ENCODE measurements around the gene SMAP1. TPM values are rescaled to one million over a fixed set of nuclear protein-coding genes. Genes with fewer than 3 reads are reported as not detected.
"Not testable (repeated sequence)": the region's sequence is repeated elsewhere in the genome, so short reads cannot be mapped to it uniquely, and the experiment has no call there.

The SMAP1 gene
- total RNA-seq, 4 donors from 2014 or later, result 31.7 to 44.6 (median 33.6) TPM

DNA sequence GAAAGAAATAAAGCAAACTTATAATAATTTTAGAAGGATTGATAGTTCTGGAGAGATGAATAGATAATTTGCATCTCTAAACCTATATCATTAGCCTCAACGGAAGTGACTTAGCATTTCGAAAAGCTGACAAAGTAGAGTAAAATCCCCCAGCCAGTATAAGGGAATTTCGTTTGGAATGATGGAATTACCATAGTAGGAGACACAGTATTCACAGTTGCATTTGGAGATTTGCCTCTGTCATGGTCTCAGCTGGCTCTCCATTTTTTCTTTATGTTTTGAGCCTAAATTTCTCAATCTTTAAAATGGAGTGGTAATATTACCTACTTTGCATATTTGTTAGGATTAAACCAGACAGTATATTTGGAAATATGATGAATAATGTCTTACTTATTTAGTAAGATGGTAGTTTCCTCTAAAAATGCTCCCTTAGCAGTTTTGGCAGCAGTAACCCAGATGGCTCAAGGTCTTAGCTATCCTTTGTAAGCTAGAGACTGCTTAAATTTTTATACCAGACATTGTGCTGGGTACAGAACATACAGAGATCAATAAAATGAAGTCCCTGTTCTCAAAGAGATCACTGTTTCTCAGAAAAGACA is 58.2 kb downstream of the SMAP1 start:
- 72% methylated on average over 3 of the region's 3 CpGs for WGBS, 2 donors
- no peaks in the 10 kb centered on the region for H3K36me3 ChIP-seq
- H3K4me3 ChIP-seq, result no peak overlapping the region
- DNase-seq, result no peak
- no peak for TF ChIP-seq POLR2A (IDR thresholded peaks at IDR 0.05)
- intact Hi-C loops (cut with DNase I), result no loop called here
- no peaks in the 10 kb centered on the region for H3K4me1 ChIP-seq
- H3K9me3 ChIP-seq, result no peaks in the 10 kb centered on the region
- H3K27ac ChIP-seq, result no peak overlapping the region
- no peaks in the 10 kb centered on the region for H3K27me3 ChIP-seq

DNA sequence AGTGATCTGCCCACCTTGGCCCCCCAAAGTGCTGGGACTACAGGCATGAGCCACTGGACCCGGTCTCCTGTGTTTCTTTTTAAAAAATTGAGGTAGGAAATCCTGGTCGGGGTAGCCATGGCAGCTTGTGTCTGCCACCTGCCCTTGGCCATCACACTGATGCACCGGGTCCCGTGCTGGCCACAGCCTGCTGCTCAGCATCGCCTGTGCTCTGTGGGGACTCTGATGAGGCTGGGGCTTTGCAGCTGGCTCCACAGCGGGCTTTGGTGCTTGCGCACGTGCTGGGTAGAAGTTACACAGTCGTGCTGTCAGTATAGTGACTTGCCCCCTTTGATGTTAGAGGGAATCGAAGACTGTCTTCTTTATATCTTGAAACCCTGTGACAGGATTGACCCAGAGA is 66.7 kb downstream of the SMAP1 start:
- H3K36me3 ChIP-seq, result peaks cover 0 to 29% (median 0%) of the 10 kb centered on the region in 3 donors
- intact Hi-C loops (cut with DNase I), result no loop called here
- H3K27ac ChIP-seq, result no peak overlapping the region
- H3K4me3 ChIP-seq, result no peak overlapping the region
- no peaks in the 10 kb centered on the region for H3K4me1 ChIP-seq
- no peak for TF ChIP-seq POLR2A (IDR thresholded peaks at IDR 0.05)
- TF ChIP-seq, protein P1, sequence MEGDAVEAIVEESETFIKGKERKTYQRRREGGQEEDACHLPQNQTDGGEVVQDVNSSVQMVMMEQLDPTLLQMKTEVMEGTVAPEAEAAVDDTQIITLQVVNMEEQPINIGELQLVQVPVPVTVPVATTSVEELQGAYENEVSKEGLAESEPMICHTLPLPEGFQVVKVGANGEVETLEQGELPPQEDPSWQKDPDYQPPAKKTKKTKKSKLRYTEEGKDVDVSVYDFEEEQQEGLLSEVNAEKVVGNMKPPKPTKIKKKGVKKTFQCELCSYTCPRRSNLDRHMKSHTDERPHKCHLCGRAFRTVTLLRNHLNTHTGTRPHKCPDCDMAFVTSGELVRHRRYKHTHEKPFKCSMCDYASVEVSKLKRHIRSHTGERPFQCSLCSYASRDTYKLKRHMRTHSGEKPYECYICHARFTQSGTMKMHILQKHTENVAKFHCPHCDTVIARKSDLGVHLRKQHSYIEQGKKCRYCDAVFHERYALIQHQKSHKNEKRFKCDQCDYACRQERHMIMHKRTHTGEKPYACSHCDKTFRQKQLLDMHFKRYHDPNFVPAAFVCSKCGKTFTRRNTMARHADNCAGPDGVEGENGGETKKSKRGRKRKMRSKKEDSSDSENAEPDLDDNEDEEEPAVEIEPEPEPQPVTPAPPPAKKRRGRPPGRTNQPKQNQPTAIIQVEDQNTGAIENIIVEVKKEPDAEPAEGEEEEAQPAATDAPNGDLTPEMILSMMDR (IDR thresholded peaks at IDR 0.05), result no peak
- no peaks in the 10 kb centered on the region for H3K27me3 ChIP-seq
- no peaks in the 10 kb centered on the region for H3K9me3 ChIP-seq
- no peak for DNase-seq
- 94% methylated on average over 5 to 7 of the region's 10 CpGs for WGBS, 2 donors

DNA sequence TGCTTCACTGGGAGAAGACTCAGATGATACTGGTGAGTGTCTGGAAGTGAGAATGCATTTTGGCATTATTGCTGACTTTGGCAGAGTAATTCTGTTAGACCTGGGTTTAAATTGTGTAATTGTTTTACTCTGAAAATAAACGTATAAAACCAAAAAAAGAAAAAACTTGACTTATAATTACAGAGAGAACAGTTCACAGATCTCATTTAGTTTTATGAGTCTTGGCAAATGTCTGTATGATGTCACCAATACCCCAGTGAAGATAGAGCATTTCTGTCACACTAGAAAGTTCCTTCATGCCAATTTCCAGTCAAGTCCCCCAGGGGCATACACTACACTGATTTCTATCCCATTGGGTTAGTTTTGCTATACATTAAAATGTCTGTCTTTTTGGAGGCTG is 67.3 kb downstream of the SMAP1 start:
- no peaks in the 10 kb centered on the region for H3K27me3 ChIP-seq
- no peak for TF ChIP-seq POLR2A (IDR thresholded peaks at IDR 0.05)
- TF ChIP-seq, protein P1 (IDR thresholded peaks at IDR 0.05), result no peak
- H3K27ac ChIP-seq, result no peak overlapping the region
- no peak overlapping the region for H3K4me3 ChIP-seq
- DNase-seq, result no peak
- no peaks in the 10 kb centered on the region for H3K9me3 ChIP-seq
- intact Hi-C loops (cut with DNase I), result no loop called here
- 62 to 65% methylated on average over 1 of the region's 1 CpG for WGBS, 2 donors
- no peaks in the 10 kb centered on the region for H3K4me1 ChIP-seq
- peaks cover 0 to 30% (median 0%) of the 10 kb centered on the region in 3 donors for H3K36me3 ChIP-seq

DNA sequence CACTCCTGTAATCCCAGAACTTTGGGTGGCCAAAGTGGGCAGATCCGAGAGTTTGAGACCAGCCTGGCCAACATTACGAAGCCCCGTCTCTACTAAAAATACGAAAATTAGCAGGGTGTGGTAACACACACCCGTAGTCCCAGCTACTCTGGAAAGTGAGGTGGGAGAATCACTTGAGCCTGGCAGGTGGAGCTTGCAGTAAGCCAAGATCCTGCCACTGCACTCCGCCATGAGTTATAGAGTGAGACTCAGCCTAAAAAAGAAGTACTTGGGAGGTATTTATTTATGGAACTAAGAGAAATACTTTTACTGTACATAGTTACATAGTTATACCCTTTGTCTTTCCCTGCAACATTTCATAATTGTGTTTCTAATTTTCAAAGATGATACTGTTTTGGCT is 67.8 kb downstream of the SMAP1 start:
- H3K27ac ChIP-seq, result no peak overlapping the region
- H3K36me3 ChIP-seq, result peaks cover 0 to 35% (median 0%) of the 10 kb centered on the region in 3 donors
- H3K27me3 ChIP-seq, result no peaks in the 10 kb centered on the region
- 93 to 97% methylated on average over 6 of the region's 6 CpGs for WGBS, 2 donors
- intact Hi-C loops (cut with DNase I), result no loop called here
- H3K4me1 ChIP-seq, result no peaks in the 10 kb centered on the region
- no peak for DNase-seq
- no peak for TF ChIP-seq POLR2A (IDR thresholded peaks at IDR 0.05)
- TF ChIP-seq, protein P1 (IDR thresholded peaks at IDR 0.05), result no peak
- no peaks in the 10 kb centered on the region for H3K9me3 ChIP-seq
- H3K4me3 ChIP-seq, result no peak overlapping the region

DNA sequence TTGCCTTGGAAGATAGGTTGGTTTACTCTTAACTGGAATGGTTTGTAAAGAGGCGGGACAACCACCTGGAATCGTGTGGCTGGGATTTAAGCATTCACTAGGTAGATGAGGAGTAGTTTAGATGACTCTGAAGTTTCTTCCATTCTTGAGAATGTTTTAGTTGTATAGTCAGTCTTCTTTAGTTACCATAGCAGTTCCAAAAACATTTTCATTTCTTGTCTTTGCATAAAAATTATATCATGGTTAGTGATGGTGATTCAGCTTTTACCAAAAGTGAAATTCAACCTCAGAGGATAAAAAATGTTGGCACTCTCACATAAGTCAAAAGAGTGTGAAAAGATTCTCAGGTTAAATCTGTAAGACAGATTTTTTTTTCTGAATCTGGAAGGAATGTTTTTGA is 70.3 kb downstream of the SMAP1 start:
- H3K36me3 ChIP-seq, result peaks cover 0 to 59% (median 0%) of the 10 kb centered on the region in 3 donors
- H3K4me3 ChIP-seq, result no peak overlapping the region
- no peaks in the 10 kb centered on the region for H3K4me1 ChIP-seq
- H3K27me3 ChIP-seq, result no peaks in the 10 kb centered on the region
- DNase-seq, result no peak
- no peaks in the 10 kb centered on the region for H3K9me3 ChIP-seq
- TF ChIP-seq POLR2A (IDR thresholded peaks at IDR 0.05), result no peak
- TF ChIP-seq, protein P1 (IDR thresholded peaks at IDR 0.05), result no peak
- 86% methylated on average over 2 of the region's 2 CpGs for WGBS, 2 donors
- intact Hi-C loops (cut with DNase I), result no loop called here
- no peak overlapping the region for H3K27ac ChIP-seq

DNA sequence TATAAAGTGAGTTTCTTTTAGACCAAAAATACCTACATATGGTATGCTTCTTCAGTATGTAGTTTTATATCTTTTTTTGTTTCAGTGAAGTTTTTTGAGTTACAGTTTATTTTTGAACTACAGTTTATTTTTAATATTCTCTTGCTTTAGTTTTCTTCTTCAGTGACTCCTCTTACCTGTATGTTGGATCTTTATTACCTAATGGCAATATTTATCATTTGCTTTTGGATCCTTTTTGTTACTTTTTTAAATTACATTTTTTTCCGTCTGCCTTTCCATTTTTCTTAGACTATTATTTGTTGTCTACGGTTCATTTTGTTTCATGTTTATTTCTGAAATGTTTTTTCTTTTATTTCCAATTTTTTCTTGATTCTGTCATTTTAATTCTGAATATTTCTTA is 71.9 kb downstream of the SMAP1 start:
- Histone ChIP-seq H3K27me3 (no peaks in the 10 kb centered on the region), H3K4me1 (no peaks in the 10 kb centered on the region), H3K4me3 (no peak overlapping the region), H3K9me3 (no peaks in the 10 kb centered on the region), H3K27ac (no peak overlapping the region), H3K36me3 (peaks cover 0 to 48% (median 0%) of the 10 kb centered on the region in 3 donors)
- intact Hi-C loops (cut with DNase I), result no loop called here
- WGBS, 2 donors, result 100% methylated on average over 2 of the region's 2 CpGs
- no peak for DNase-seq
- TF ChIP-seq, protein P1 (IDR thresholded peaks at IDR 0.05), result no peak
- no peak for TF ChIP-seq POLR2A (IDR thresholded peaks at IDR 0.05)

DNA sequence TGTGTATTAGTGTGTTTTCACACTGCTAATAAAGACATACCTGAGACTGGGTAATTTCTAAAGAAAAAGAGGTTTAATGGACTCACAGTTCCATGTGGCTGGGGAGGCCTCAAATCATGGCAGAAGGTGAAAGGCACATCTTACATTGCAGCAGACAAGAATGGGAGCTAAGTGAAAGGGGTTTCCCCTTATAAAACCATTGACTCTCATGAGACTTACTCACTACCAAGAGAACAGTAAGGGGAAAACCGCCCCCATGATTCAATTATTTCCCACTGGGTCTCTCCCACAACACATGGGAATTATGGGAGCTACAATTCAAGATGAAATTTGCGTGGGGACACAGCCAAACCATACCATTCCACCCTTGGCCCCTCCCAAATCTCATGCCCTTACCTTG is 73.1 kb downstream of the SMAP1 start:
- H3K4me3 ChIP-seq; intact Hi-C loops (cut with DNase I); H3K27ac ChIP-seq; H3K9me3 ChIP-seq; H3K27me3 ChIP-seq; DNase-seq; H3K4me1 ChIP-seq: not testable (repeated sequence)
- 85 to 95% methylated on average over 2 of the region's 2 CpGs for WGBS, 2 donors
- H3K36me3 ChIP-seq, result peaks cover 0 to 42% (median 0%) of the 10 kb centered on the region in 3 donors

DNA sequence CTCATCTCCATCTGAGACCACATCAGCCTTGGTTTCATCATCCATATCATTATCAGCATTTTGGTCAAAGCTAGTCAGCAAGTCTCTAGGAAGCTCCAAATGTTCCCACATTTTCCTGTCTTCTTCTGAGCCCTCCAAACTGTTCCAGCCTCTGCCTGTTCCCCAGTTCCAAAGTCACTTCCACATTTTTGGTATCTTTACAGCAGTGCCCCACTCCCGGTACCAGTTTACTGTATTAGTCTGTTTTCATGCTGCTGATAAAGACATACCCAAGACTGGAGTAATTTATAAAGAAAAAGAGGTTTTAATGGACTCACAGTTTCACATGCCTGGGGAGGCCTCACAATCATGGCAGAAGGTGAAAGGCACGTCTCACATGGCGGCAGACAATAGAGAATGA is 74.8 kb downstream of the SMAP1 start:
- H3K4me1 ChIP-seq; H3K9me3 ChIP-seq; DNase-seq; H3K4me3 ChIP-seq; H3K27me3 ChIP-seq; intact Hi-C loops (cut with DNase I); H3K27ac ChIP-seq: not testable (repeated sequence)
- WGBS, 2 donors, result 83 to 94% methylated on average over 3 of the region's 3 CpGs
- peaks cover 0 to 39% (median 0%) of the 10 kb centered on the region in 3 donors for H3K36me3 ChIP-seq
